Hepatocyte (in vitro differentiated cells): ENCODE results near the gene PTPRN2. TPM values are rescaled to one million over a fixed set of nuclear protein-coding genes. Genes with fewer than 3 reads are reported as not detected.
"Not testable (repeated sequence)": the region's sequence is repeated elsewhere in the genome, so short reads cannot be mapped to it uniquely, and the experiment has no call there.

ENCODE experiments used
- DNase-seq: peaks from one replicate; pipeline ENCODE4 v3.0.0-alpha.2; 2016; ENCODE audit warnings: low spot score
- H2AFZ ChIP-seq: fragments of 200-600 bp; sonication (generic); 2 replicates; pipeline ENCODE4 v1.6.0; 2016; ENCODE audit warnings: antibody characterized with exemption, mild to moderate bottlenecking
- H3K27ac ChIP-seq: fragments of 200-600 bp; sonication (generic); 2 replicates; pipeline ENCODE4 v1.5.1; 2016; ENCODE audit warnings: mild to moderate bottlenecking
- H3K27me3 ChIP-seq: fragments of 200-600 bp; sonication (generic); 2 replicates; pipeline ENCODE4 v1.6.1; 2016
- H3K36me3 ChIP-seq: fragments of 200-600 bp; sonication (generic); replicated peaks from 2 replicates; pipeline ENCODE4 v1.5.1; 2016; ENCODE audit warnings: low read depth; ENCODE audit not compliant: insufficient read depth
- H3K4me1 ChIP-seq: fragments of 200-600 bp; sonication (generic); 2 replicates; pipeline ENCODE4 v1.5.1; 2016; ENCODE audit warnings: mild to moderate bottlenecking, moderate library complexity; ENCODE audit not compliant: insufficient read depth
- H3K4me2 ChIP-seq: fragments of 200-600 bp; sonication (generic); 2 replicates; pipeline ENCODE4 v1.6.0; 2016
- H3K4me3 ChIP-seq: fragments of 200-600 bp; sonication (generic); 2 replicates; pipeline ENCODE4 v1.5.1; 2016; ENCODE audit warnings: mild to moderate bottlenecking
- H3K79me2 ChIP-seq: fragments of 200-600 bp; sonication (generic); 2 replicates; pipeline ENCODE4 v1.6.0; 2017; ENCODE audit warnings: mild to moderate bottlenecking
- H3K9me2 ChIP-seq: fragments of 200-600 bp; sonication (generic); replicated peaks from 2 replicates; pipeline ENCODE4 v1.6.0; 2017; ENCODE audit warnings: mild to moderate bottlenecking; ENCODE audit not compliant: insufficient read depth
- H3K9me3 ChIP-seq: fragments of 200-600 bp; sonication (generic); 2 replicates; pipeline ENCODE4 v1.5.1; 2016; ENCODE audit warnings: low read depth, mild to moderate bottlenecking
- H4K20me1 ChIP-seq: fragments of 200-600 bp; sonication (generic); 2 replicates; pipeline ENCODE4 v1.6.0; 2016; ENCODE audit warnings: mild to moderate bottlenecking; ENCODE audit not compliant: insufficient read depth, poor library complexity, severe bottlenecking
- CTCF ChIP-seq: fragments of 200-600 bp; sonication (generic); IDR thresholded peaks from 2 replicates; pipeline ENCODE4 v1.5.1; 2016; ENCODE audit warnings: antibody characterized with exemption, mild to moderate bottlenecking; ENCODE audit not compliant: poor library complexity
- EZH2 ChIP-seq: fragments of 200-600 bp; sonication (generic); IDR thresholded peaks from 2 replicates; pipeline ENCODE4 v1.6.1; 2016; ENCODE audit warnings: antibody characterized with exemption, mild to moderate bottlenecking, borderline replicate concordance
- EZH2phosphoT487 ChIP-seq: fragments of 200-600 bp; sonication (generic); IDR thresholded peaks from one replicate; pipeline ENCODE4 v1.6.1; 2018; ENCODE audit warnings: antibody characterized with exemption, mild to moderate bottlenecking, low read depth, moderate library complexity; ENCODE audit not compliant: unreplicated experiment, severe bottlenecking
- WGBS: methylation state at CpG from one replicate; pipeline ENCODE4 v1.1.6; 2016; ENCODE audit warnings: low lambda C conversion rate; ENCODE audit errors: missing lambda C conversion rate; 5-methylcytosine and 5-hydroxymethylcytosine counted together
- polyA plus RNA-seq: library from polyadenylated mRNA; unstranded; fragments of >200 nt; fragmentation: Nextera tagmentation; extraction: Ambion mirVana; gene quantifications from 2 replicates; pipeline ENCODE4 v1.2.1, GENCODE V29; 2016
- total RNA-seq: library from RNA; depleted of rRNA; stranded (reverse); fragments of >200 nt; gene quantifications from 2 replicates; pipeline ENCODE4 v1.2.3, GENCODE V29; 2014

PTPRN2 gene
- total and polyA plus RNA-seq, 2 experiments from 2014 or later: 2.1 to 3.3 TPM

GRCh38 chr7:157727964-157728615, 859.5 kb downstream of the PTPRN2 start:
- no peak overlapping the region for H3K27ac ChIP-seq
- no peak for TF ChIP-seq EZH2
- no peak for TF ChIP-seq CTCF
- TF ChIP-seq EZH2phosphoT487: no peak
- no peaks in the 10 kb centered on the region for H3K9me3 ChIP-seq
- H3K4me1 ChIP-seq: no peaks in the 10 kb centered on the region
- no peaks in the 10 kb centered on the region for H3K36me3 ChIP-seq
- no peaks in the 10 kb centered on the region for H3K79me2 ChIP-seq
- H3K4me3 ChIP-seq: no peak overlapping the region
- H3K4me2 ChIP-seq: no peak overlapping the region
- no peak for DNase-seq
- H4K20me1 ChIP-seq: no peaks in the 10 kb centered on the region
- WGBS: 82% methylated on average over 20 of the region's 21 CpGs
- no peaks in the 10 kb centered on the region for H3K9me2 ChIP-seq
- peaks cover 30% of the 10 kb centered on the region for H3K27me3 ChIP-seq
- no peak overlapping the region for H2AFZ ChIP-seq

GRCh38 chr7:157726764-157727163, 860.9 kb downstream of the PTPRN2 start:
- Histone ChIP-seq H3K4me3 (no peak overlapping the region), H3K27ac (no peak overlapping the region), H3K4me1 (no peaks in the 10 kb centered on the region), H3K9me3 (no peaks in the 10 kb centered on the region), H3K9me2 (no peaks in the 10 kb centered on the region), H2AFZ (no peak overlapping the region), H3K36me3 (no peaks in the 10 kb centered on the region), H3K4me2 (no peak overlapping the region), H3K79me2 (no peaks in the 10 kb centered on the region), H3K27me3 (peaks cover 30% of the 10 kb centered on the region), H4K20me1 (no peaks in the 10 kb centered on the region)
- TF ChIP-seq EZH2phosphoT487 (no peak), CTCF (no peak), EZH2 (no peak)
- no peak for DNase-seq
- WGBS: 89% methylated on average over 9 of the region's 9 CpGs

- not testable (repeated sequence) for H3K9me3 ChIP-seq, H4K20me1 ChIP-seq, H3K9me2 ChIP-seq, DNase-seq, H3K79me2 ChIP-seq, H3K4me3 ChIP-seq, H3K27ac ChIP-seq, H3K4me2 ChIP-seq, H2AFZ ChIP-seq, H3K4me1 ChIP-seq, H3K36me3 ChIP-seq
- peaks cover 28% of the 10 kb centered on the region for H3K27me3 ChIP-seq
- 83% methylated on average over 9 of the region's 10 CpGs for WGBS
These were observed 862.3 kb downstream of the PTPRN2 start for GRCh38 chr7:157725312-157725711.

DNA sequence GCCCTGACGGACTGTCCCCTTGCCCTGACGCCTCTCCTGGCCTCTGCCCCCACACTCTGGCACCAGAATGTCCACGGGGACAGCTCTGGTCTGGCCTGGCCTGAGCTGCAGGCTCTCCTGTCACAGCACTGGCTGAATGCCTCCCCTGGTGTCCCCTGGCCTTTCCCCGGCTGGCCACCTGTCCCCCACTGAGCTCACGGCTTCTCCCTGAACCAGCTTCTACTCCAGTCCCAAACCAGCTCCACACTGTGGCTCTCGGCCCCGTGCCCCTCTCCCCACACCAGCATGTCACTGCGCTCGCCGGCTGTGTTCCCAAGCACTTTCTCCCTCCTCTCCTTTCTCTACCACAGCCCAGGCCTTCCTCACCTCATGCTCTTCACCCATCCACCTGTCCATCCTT, 864.4 kb downstream of the PTPRN2 start:
- peaks cover 20% of the 10 kb centered on the region for H3K27me3 ChIP-seq
- no peaks in the 10 kb centered on the region for H3K36me3 ChIP-seq
- 76% methylated on average over 10 of the region's 10 CpGs for WGBS
- H3K79me2 ChIP-seq: no peaks in the 10 kb centered on the region
- no peak overlapping the region for H3K27ac ChIP-seq
- no peaks in the 10 kb centered on the region for H3K4me1 ChIP-seq
- no peak overlapping the region for H3K4me3 ChIP-seq
- H3K9me3 ChIP-seq: no peaks in the 10 kb centered on the region
- TF ChIP-seq CTCF: no peak
- TF ChIP-seq EZH2: no peak
- no peak for TF ChIP-seq EZH2phosphoT487
- DNase-seq: no peak
- no peaks in the 10 kb centered on the region for H4K20me1 ChIP-seq
- no peak overlapping the region for H3K4me2 ChIP-seq
- H2AFZ ChIP-seq: no peak overlapping the region
- no peaks in the 10 kb centered on the region for H3K9me2 ChIP-seq
